ENCODE measurements around the gene TST. TPM values are rescaled to one million over a fixed set of nuclear protein-coding genes. Genes with fewer than 3 reads are reported as not detected.

TST gene
- total and polyA plus RNA-seq, 2 of the 8 experiments (the other 6 are each of a cell fraction or from before 2014, with no cell fraction given), result 22.6 to 61.6 TPM

DNA sequence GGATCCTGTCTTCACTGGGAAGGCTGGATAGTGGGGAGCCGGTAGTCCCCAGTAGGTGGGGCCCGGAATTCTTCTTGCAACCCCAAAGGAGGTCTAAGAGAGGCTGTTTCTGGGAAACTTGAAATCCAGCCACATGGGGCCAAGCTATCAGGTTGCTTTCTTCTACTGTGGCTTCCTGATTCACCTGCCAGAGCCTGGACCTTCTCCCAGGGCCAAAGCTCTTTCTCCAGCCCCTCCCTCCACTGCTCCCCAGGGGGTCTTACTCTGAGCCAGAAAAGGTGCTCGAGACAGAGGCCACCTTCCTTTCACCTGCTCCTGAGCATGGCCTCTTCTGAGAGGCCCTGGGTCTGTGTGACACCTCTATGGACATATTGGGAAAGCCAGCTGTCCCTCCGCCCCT, 9.1 kb downstream of the TST start:
- no peaks in the 10 kb centered on the region for H3K9me3 ChIP-seq (ENCODE audit: insufficient read depth in 2 of 2, low read depth in 1 of 2, low read length in 1 of 2)
- H2AFZ ChIP-seq (ENCODE audit: low read length), result no peak overlapping the region
- H3K9ac ChIP-seq (replicated peaks in 1 of 4; ENCODE audit: extremely low read depth in 1 of 4, low read depth in 3 of 4, low read length in 3 of 4), result no peak overlapping the region
- H2BK5ac ChIP-seq (ENCODE audit: low read depth, low read length), result no peak overlapping the region
- H3K4ac ChIP-seq (replicated peaks; ENCODE audit: insufficient read length, low read depth, low read length), result no peak overlapping the region
- no peak overlapping the region for H3K4me3 ChIP-seq (ENCODE audit: extremely low read depth in 1 of 4, insufficient read depth in 2 of 4, low read depth in 3 of 4, low read length in 4 of 4)
- H3K23me2 ChIP-seq (ENCODE audit: low read depth, low read length), result no peaks in the 10 kb centered on the region
- no peak for DNase-seq (ENCODE audit: low read depth in 1 of 2, low spot score in 2 of 2)
- H2BK120ac ChIP-seq (replicated peaks; ENCODE audit: low read depth, low read length), result no peak overlapping the region
- H3K36me3 ChIP-seq (ENCODE audit: control insufficient read depth in 2 of 4, insufficient read depth in 4 of 4, low read length in 3 of 4), result no peaks in the 10 kb centered on the region
- H3K18ac ChIP-seq (ENCODE audit: extremely low read depth, low read length), result no peak overlapping the region
- H3K27ac ChIP-seq (ENCODE audit: low read depth, low read length), result no peak overlapping the region
- ChIA-PET POLR2A (ENCODE audit: partially characterized antibody) (interaction anchor here (1.0 to 4.1 kb wide), 3 partner anchors 9 to 189 kb away, joined by 3 to 18 read pairs (median 5); partner anchors contain the start of genes MPST and TST), CTCF (ENCODE audit: partially characterized antibody) (interaction anchor here (1.1 to 2.9 kb wide), 3 partner anchors 12 to 154 kb away, joined by 5 to 14 read pairs (median 6); no protein-coding TSS in a partner anchor)
- no peak overlapping the region for H3K56ac ChIP-seq (replicated peaks; ENCODE audit: insufficient read length, low read depth, low read length)
- H2AK5ac ChIP-seq (ENCODE audit: low read depth, low read length), result no peak overlapping the region
- 92% methylated on average over 4 of the region's 4 CpGs; no CpG with 5 or more reads in 1 of the 2 experiments for WGBS, 2 experiments (ENCODE audit: extremely low coverage in 1 of 2, insufficient coverage in 1 of 2, insufficient read length in 1 of 2, insufficient replicate concordance in 2 of 2, low coverage in 1 of 2, low lambda C conversion rate in 2 of 2, missing lambda C conversion rate in 1 of 2)
- no peak for FAIRE-seq
- H2BK12ac ChIP-seq (ENCODE audit: low read depth, low read length), result no peak overlapping the region
- no peak overlapping the region for H2BK20ac ChIP-seq (ENCODE audit: low read length)
- H4K8ac ChIP-seq (ENCODE audit: extremely low read depth, insufficient read depth, low read length), result no peak overlapping the region
- H3K4me1 ChIP-seq (replicated peaks in 1 of 4; ENCODE audit: control insufficient read depth in 3 of 4, insufficient read depth in 4 of 4, low read length in 3 of 4), result no peaks in the 10 kb centered on the region
- no peak overlapping the region for H4K5ac ChIP-seq (ENCODE audit: insufficient read length, low read depth, low read length)
- no peak overlapping the region for H3K14ac ChIP-seq (ENCODE audit: insufficient read length)
- peaks cover 0 to 3% (median 0%) of the 10 kb centered on the region in 4 experiments; a peak in 2 of 7 replicates for H3K27me3 ChIP-seq (replicated peaks in 1 of 4; ENCODE audit: control insufficient read depth in 3 of 4, extremely low read depth in 1 of 4, insufficient read depth in 3 of 4, low read length in 3 of 4)
- H3K79me1 ChIP-seq (ENCODE audit: low read depth, low read length), result no peaks in the 10 kb centered on the region; the same call in 1 of the 2 replicates
- no peak overlapping the region for H3K23ac ChIP-seq (ENCODE audit: insufficient read length)
- H2BK15ac ChIP-seq (ENCODE audit: low read length), result no peak overlapping the region
- H3K4me2 ChIP-seq (ENCODE audit: insufficient read depth in 1 of 2, low read depth in 2 of 2, low read length in 2 of 2), result no peak overlapping the region
- no peaks in the 10 kb centered on the region for H3K79me2 ChIP-seq (ENCODE audit: control insufficient read depth in 1 of 2, insufficient read depth in 2 of 2, low read length in 2 of 2)
- H4K91ac ChIP-seq (replicated peaks; ENCODE audit: insufficient read length, low read length), result no peak overlapping the region
- H4K20me1 ChIP-seq (replicated peaks in 1 of 2; ENCODE audit: control insufficient read depth in 1 of 2, insufficient read depth in 2 of 2, low read length in 2 of 2), result peaks cover 0 to 6% of the 10 kb centered on the region in 2 experiments
- TF ChIP-seq, protein P1, sequence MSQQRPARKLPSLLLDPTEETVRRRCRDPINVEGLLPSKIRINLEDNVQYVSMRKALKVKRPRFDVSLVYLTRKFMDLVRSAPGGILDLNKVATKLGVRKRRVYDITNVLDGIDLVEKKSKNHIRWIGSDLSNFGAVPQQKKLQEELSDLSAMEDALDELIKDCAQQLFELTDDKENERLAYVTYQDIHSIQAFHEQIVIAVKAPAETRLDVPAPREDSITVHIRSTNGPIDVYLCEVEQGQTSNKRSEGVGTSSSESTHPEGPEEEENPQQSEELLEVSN (IDR thresholded peaks at IDR 0.05), result no peak
- no peak for TF ChIP-seq GTF2F1 (IDR thresholded peaks at IDR 0.05; ENCODE audit: borderline replicate concordance, low read depth, low read length)
- TF ChIP-seq CEBPB (IDR thresholded peaks at IDR 0.05; ENCODE audit: low read depth, low read length), result no peak
- no peak for TF ChIP-seq CHD1 (IDR thresholded peaks at IDR 0.05; ENCODE audit: low read depth, low read length)
- TF ChIP-seq, protein P2, sequence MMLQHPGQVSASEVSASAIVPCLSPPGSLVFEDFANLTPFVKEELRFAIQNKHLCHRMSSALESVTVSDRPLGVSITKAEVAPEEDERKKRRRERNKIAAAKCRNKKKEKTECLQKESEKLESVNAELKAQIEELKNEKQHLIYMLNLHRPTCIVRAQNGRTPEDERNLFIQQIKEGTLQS (IDR thresholded peaks at IDR 0.05; ENCODE audit: insufficient read depth, low read depth, low read length), result no peak
- TF ChIP-seq RNF2 (IDR thresholded peaks at IDR 0.05; ENCODE audit: borderline replicate concordance, low read depth, low read length, missing control alignments, poor library complexity, severe bottlenecking), result no peak
- no peak for TF ChIP-seq KDM4A (IDR thresholded peaks at IDR 0.05; ENCODE audit: low read depth, low read length, severe bottlenecking)
- no peak for TF ChIP-seq SAP30 (IDR thresholded peaks at IDR 0.05; ENCODE audit: insufficient read depth, insufficient replicate concordance, low read length)
- TF ChIP-seq NANOG (IDR thresholded peaks at IDR 0.05; ENCODE audit: insufficient read depth, low read depth, low read length, poor library complexity, severe bottlenecking), result no peak
- no peak for TF ChIP-seq BRCA1 (IDR thresholded peaks at IDR 0.05; ENCODE audit: low read depth, low read length)
- no peak for TF ChIP-seq EP300 (IDR thresholded peaks at IDR 0.05; ENCODE audit: borderline replicate concordance in 1 of 2, low read depth in 2 of 2, low read length in 2 of 2)

All from H1 (cell line).